Thyroid gland (tissue), 4 donors: ENCODE data around the gene CRYBG3. TPM values are rescaled to one million over a fixed set of nuclear protein-coding genes. Genes with fewer than 3 reads are reported as not detected.

Experiments
- DNase-seq, 2 donors: peaks; one replicate each; pipeline ENCODE4 v3.0.0-alpha.2; 2019
- H3K27ac ChIP-seq, 3 donors: fragments of 200-600 bp; sonication (generic); 1 replicate in 2 of 3; 2 replicates in 1 of 3; pipeline ENCODE4 v1.5.1; 2016 to 2019; ENCODE audit warnings: mild to moderate bottlenecking in 1 of 3, moderate library complexity in 1 of 3
- H3K27me3 ChIP-seq: fragments of 200-600 bp; sonication (generic); one replicate; pipeline ENCODE4 v1.5.1; 2019
- H3K36me3 ChIP-seq, 2 donors: fragments of 200-600 bp; sonication (generic); one replicate each; pipeline ENCODE4 v1.5.1; 2016 to 2019
- H3K4me1 ChIP-seq, 2 donors: fragments of 200-600 bp; sonication (generic); one replicate each; pipeline ENCODE4 v1.5.1; 2017 to 2019
- H3K4me3 ChIP-seq, 3 donors: fragments of 200-600 bp; sonication (generic); replicated peaks in 1 of 3; 1 replicate in 2 of 3; 2 replicates in 1 of 3; pipeline ENCODE4 v1.5.1; 2016; ENCODE audit warnings: mild to moderate bottlenecking in 1 of 3
- H3K9me3 ChIP-seq: fragments of 200-600 bp; sonication (generic); one replicate; pipeline ENCODE4 v1.5.1; 2017
- CTCF ChIP-seq, 6 experiments: fragments of 200-600 bp in 3 of 6; fragments of 450-650 bp in 3 of 6; sonication (generic) in 3 of 6; IDR thresholded peaks; one replicate each; pipeline ENCODE4 v1.5.1; 2016 to 2019; ENCODE audit warnings: antibody characterized with exemption in 6 of 6, mild to moderate bottlenecking in 2 of 6, inconsistent platforms in 1 of 6, moderate library complexity in 1 of 6
- POLR2A ChIP-seq, 2 donors: fragments of 450-650 bp; IDR thresholded peaks; one replicate each; pipeline ENCODE4 v1.6.1; 2017; ENCODE audit warnings: antibody characterized with exemption in 2 of 2, mild to moderate bottlenecking in 2 of 2, moderate library complexity in 1 of 2
- WGBS, 2 donors: methylation state at CpG; one replicate each; pipeline ENCODE4 v1.1.5; 2017; 5-methylcytosine and 5-hydroxymethylcytosine counted together
- intact Hi-C: fragments of 100-400 bp; cut with DNase I; formaldehyde crosslinking; loops from one replicate; pipeline ENCODE4 v1.15.1; 2023
- total RNA-seq, 4 donors: library from RNA; depleted of rRNA; stranded (reverse); fragments of >200 nt; gene quantifications; one replicate each; pipeline ENCODE4 v1.2.3, GENCODE V29; 2016

Gene CRYBG3
- total RNA-seq, 4 donors from 2014 or later, result 65.3 to 108 (median 79.4) TPM

- Histone ChIP-seq H3K4me3 (peak overlapping the region in 2 of 3 donors; percentile 46 to 79), H3K36me3 (no peaks in the 10 kb centered on the region), H3K27me3 (no peaks in the 10 kb centered on the region), H3K9me3 (no peaks in the 10 kb centered on the region), H3K27ac (peak overlapping the region; percentile 76 to 97 (median 94)), H3K4me1 (peaks cover 31 to 54% of the 10 kb centered on the region in 2 donors)
- WGBS, 2 donors, result 74 to 84% methylated on average over 9 of the region's 9 CpGs
- no peak for DNase-seq
- no peak for TF ChIP-seq POLR2A (IDR thresholded peaks at IDR 0.05)
- no peak for TF ChIP-seq CTCF (IDR thresholded peaks at IDR 0.05)
- intact Hi-C loops, result loop anchor here (5.0 kb wide), 1 partner anchor 149 kb away; the partner anchor contains the start of gene CRYBG3
These were observed 149.3 kb downstream of the CRYBG3 start for GRCh38 chr3:97970956-97971620.

GRCh38 chr3:97971679-97972567 lies 150.1 kb downstream of the CRYBG3 start, which contains the start of gene RIOX2:
RIOX2 (minus strand) TSS chr3:97972431; CDS start chr3:97967593, 4,838 bp downstream.
- H3K4me1 ChIP-seq, result peaks cover 23 to 46% of the 10 kb centered on the region in 2 donors
- no peaks in the 10 kb centered on the region for H3K9me3 ChIP-seq
- H3K27me3 ChIP-seq, result no peaks in the 10 kb centered on the region
- TF ChIP-seq CTCF (IDR thresholded peaks at IDR 0.05) (no peak), POLR2A (IDR thresholded peaks at IDR 0.05) (peak; percentile 58 to 92)
- DNase-seq, result peak; percentile 81
- intact Hi-C loops, result loop anchor here (5.0 kb wide), 1 partner anchor 150 kb away; the partner anchor contains the start of gene CRYBG3
- no peaks in the 10 kb centered on the region for H3K36me3 ChIP-seq
- H3K27ac ChIP-seq, result peak within 1 kb of the TSS; percentile 76 to 97 (median 94)
- peak within 1 kb of the TSS in 2 of 3 donors; percentile 46 to 79 for H3K4me3 ChIP-seq
- WGBS, 2 donors, result 4% methylated on average over 29 to 37 of the region's 82 CpGs

GRCh38 chr3:97972976-97973375 lies 151.2 kb downstream of the CRYBG3 start:
- Histone ChIP-seq H3K36me3 (no peaks in the 10 kb centered on the region), H3K27ac (peak overlapping the region in 2 of 3 donors; percentile 94 to 97), H3K27me3 (no peaks in the 10 kb centered on the region), H3K4me1 (peaks cover 14 to 36% of the 10 kb centered on the region in 2 donors), H3K4me3 (no peak overlapping the region), H3K9me3 (no peaks in the 10 kb centered on the region)
- WGBS, 2 donors, result 95 to 97% methylated on average over 9 of the region's 9 CpGs
- TF ChIP-seq CTCF (IDR thresholded peaks at IDR 0.05) (no peak), POLR2A (IDR thresholded peaks at IDR 0.05) (no peak)
- DNase-seq, result no peak
- intact Hi-C loops, result loop anchor here (5.0 kb wide), 1 partner anchor 151 kb away; the partner anchor contains the start of gene CRYBG3

DNA sequence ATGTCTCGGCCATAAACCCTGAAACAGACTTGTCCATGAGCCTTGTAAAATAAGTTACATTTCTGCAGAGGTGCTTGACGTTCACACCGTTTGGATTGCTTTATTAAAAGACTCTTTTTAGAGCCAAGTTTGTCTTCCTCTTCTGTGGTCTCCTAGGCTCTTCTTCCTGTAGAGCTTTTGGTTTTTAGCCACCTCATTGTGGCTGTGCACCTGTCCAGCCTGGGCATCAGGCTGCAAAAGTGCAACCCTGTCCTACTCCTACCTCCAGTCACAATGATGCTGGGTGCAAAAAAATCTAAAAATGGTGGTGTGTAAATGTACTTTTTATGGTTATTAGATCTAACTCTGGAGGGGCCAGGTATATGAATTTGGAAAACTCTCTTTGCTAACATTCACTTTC lies 153.2 kb downstream of the CRYBG3 start:
- intact Hi-C loops, result loop anchor here (5.0 kb wide), 1 partner anchor 153 kb away; the partner anchor contains the start of gene CRYBG3
- no peak for TF ChIP-seq POLR2A (IDR thresholded peaks at IDR 0.05)
- TF ChIP-seq CTCF (IDR thresholded peaks at IDR 0.05), result no peak
- no peak for DNase-seq
- WGBS, 2 donors, result 76 to 77% methylated on average over 3 of the region's 3 CpGs
- H3K4me3 ChIP-seq, result no peak overlapping the region
- H3K27me3 ChIP-seq, result no peaks in the 10 kb centered on the region
- no peaks in the 10 kb centered on the region for H3K9me3 ChIP-seq
- no peak overlapping the region for H3K27ac ChIP-seq
- peaks cover 10 to 16% of the 10 kb centered on the region in 2 donors for H3K4me1 ChIP-seq
- no peaks in the 10 kb centered on the region for H3K36me3 ChIP-seq
